Measurements from ENCODE around the gene SH2D7. TPM values are rescaled to one million over a fixed set of nuclear protein-coding genes. Genes with fewer than 3 reads are reported as not detected.

Gene SH2D7
- total and polyA plus RNA-seq, 12 donors = not detected

- no peak for TF ChIP-seq CTCF (IDR thresholded peaks at IDR 0.05)
- intact Hi-C loops (cut with DNase I) = no loop called here
- Histone ChIP-seq H3K4me3 (no peak overlapping the region), H3K27ac (no peak overlapping the region), H3K36me3 (no peaks in the 10 kb centered on the region), H3K27me3 (no peaks in the 10 kb centered on the region), H3K9me3 (no peaks in the 10 kb centered on the region), H3K4me1 (peaks cover 0 to 49% (median 5%) of the 10 kb centered on the region in 9 donors)
- whole genome bisulfite sequencing, 2 donors = 59 to 73% methylated on average over 5 of the region's 5 CpGs
- ATAC-seq (peak in 2 of 8 donors; percentile 18 to 23), DNase-seq (no peak)
Measured at GRCh38 chr15:78084449-78084750, 8.0 kb upstream of the SH2D7 start.

DNA sequence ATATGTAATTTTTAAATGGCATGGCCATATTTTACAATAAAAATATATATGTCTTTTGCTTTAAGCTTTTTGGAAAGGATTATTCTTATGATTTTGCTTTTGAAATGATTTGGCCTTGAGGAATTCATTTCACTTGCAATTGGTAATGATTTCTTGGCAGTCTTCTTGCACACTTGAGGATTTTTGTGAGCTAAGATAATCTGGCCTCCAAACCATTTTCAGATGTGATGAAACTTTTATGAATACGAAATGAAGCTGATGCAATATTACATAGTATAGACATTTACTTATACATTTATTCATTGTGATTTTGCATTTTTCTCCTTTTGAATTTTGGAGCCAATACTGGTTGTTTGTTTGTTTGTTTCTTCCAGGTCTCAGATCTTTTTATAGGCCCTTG is 6.4 kb upstream of the SH2D7 start:
- Histone ChIP-seq H3K27me3 (no peaks in the 10 kb centered on the region), H3K4me3 (no peak overlapping the region), H3K27ac (no peak overlapping the region), H3K36me3 (no peaks in the 10 kb centered on the region), H3K9me3 (no peaks in the 10 kb centered on the region), H3K4me1 (peaks cover 0 to 49% (median 5%) of the 10 kb centered on the region in 9 donors)
- WGBS, 2 donors = 75 to 83% methylated on average over 1 of the region's 1 CpG
- ATAC-seq (no peak), DNase-seq (no peak)
- intact Hi-C loops (cut with DNase I) = no loop called here
- TF ChIP-seq CTCF (IDR thresholded peaks at IDR 0.05) = no peak

DNA sequence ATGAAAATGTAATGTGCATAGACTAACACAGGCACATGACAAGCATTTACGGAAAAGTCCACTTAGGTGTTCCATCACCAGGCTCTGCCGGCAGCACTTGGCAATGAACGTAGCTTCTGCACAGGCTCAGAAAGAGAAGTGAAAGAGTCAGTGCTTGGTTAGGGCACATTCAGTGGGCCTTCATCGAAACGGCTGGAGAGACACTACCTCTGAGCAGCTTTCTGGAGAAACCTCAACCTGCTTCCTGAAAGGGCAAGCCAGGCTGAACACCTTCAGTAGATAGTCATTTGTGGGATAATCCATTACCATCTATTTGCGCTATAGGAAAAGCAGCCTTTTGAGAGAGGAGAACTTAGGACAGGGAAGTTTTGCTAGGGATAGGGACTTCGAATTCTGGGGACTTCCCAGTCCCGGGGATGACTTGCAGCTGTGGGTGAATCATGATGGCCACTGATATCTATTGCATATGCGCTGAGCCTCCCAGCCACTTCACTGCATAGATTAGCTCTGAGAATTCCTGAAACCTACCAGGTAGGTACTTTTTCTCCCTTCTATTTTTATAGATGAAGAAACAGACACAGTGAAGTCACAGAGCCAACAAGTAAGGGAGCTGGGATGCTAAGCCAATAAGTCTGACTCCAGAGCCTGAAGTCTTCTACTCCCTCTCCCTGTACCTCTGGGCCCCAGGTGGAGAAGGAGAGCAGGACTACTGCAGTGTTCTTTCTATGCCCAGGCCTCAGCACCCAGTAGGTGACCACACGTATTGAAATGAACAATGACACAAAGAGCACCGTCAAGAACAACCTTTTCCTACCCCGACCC is 4.2 kb upstream of the SH2D7 start:
- H3K4me3 ChIP-seq = no peak overlapping the region
- intact Hi-C loops (cut with DNase I) = no loop called here
- DNase-seq (no peak), ATAC-seq (peak in 1 of 8 donors; percentile 13)
- WGBS, 2 donors = 90 to 91% methylated on average over 12 of the region's 12 CpGs
- TF ChIP-seq CTCF (IDR thresholded peaks at IDR 0.05) = no peak
- H3K9me3 ChIP-seq = no peaks in the 10 kb centered on the region
- no peaks in the 10 kb centered on the region for H3K36me3 ChIP-seq
- H3K4me1 ChIP-seq = peaks cover 9 to 44% (median 21%) of the 10 kb centered on the region in 9 donors
- peak overlapping the region in 1 of 10 donors; percentile 51 for H3K27ac ChIP-seq
- H3K27me3 ChIP-seq = no peaks in the 10 kb centered on the region

GRCh38 chr15:78088773-78089080 is 3.6 kb upstream of the SH2D7 start:
- TF ChIP-seq CTCF (IDR thresholded peaks at IDR 0.05) = no peak
- H3K4me1 ChIP-seq = peaks cover 10 to 45% (median 24%) of the 10 kb centered on the region in 9 donors
- 82 to 88% methylated on average over 3 of the region's 3 CpGs for WGBS, 2 donors

More at GRCh38 chr15:78088773-78089080, 3.6 kb upstream of the SH2D7 start:
- no peak for ATAC-seq
- no peak overlapping the region for H3K4me3 ChIP-seq
- H3K36me3 ChIP-seq = no peaks in the 10 kb centered on the region
- H3K27ac ChIP-seq = peak overlapping the region in 1 of 10 donors; percentile 51
- intact Hi-C loops (cut with DNase I) = no loop called here
- no peak for DNase-seq
- no peaks in the 10 kb centered on the region for H3K9me3 ChIP-seq
- no peaks in the 10 kb centered on the region for H3K27me3 ChIP-seq

Measured in heart right ventricle (tissue), 16 donors.